Measurements from ENCODE around the gene OSCAR.

OSCAR gene

GRCh38 chr19:54100561-54100960 lies at the start of gene OSCAR:
Gene OSCAR (minus strand): TSS chr19:54100803. CDS start chr19:54100792, 11 bp downstream.
- no peak for DNase-seq

DNA sequence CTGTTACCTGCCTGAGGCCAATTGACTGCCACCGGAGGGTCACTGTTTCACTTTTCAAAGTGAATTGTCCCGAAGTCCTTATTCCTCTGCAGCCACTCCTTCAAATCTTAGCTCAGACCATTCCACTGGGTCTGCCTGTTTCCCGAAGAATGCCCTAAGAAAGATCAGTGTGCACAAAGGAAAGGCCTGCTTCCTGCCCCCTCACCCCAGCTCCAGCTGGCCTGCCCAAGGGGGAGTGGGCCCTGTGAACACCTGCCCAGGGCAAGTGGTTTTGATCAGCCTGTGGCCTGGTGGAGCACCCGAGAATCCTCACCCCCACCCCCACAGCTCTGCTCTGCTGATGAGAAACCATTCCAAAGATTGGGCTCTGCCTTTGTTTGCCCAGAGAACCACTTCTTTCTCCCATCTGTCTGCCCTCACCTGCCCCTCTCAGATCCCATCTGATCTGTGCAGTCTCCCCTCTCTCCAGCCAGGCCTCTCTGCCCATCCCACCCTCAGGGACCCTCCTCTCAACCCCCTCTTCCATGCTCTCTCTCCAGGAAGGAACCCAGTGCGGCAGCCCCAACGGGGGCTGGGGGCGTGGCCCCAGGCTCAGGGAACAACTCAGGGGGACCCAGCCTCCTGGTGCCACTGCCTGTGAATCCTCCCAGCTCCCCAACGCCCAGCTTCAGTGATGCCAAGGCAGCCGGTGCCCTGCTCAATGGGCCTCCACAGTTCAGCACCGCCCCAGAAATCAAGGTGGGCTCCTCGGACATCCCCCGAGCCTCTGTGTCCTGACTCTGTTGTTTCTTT lies 48.6 kb upstream of the OSCAR start:
- DNase-seq = no peak

- no peak for DNase-seq
These were observed 47.6 kb upstream of the OSCAR start for GRCh38 chr19:54148158-54148557.

DNA sequence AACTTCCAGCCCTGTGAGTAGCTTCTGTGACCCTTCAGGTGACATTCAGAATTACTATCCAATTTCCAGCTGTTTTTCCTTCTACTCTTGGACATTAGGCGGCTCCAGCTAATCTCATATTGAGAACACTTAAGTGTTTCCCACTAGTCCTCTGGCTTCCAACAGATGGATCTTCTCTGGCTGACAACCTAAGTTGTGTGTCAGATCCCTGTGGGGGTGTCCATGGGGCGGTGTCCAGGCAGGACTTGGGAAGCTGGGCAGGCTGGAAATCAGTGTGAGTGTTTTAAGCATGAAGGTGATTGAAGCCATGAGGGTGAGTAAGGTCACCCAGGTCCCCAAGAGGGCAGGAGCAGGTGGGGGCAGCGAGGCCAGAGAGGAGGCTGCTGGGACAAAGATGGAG lies 47.1 kb upstream of the OSCAR start:
- DNase-seq = no peak

DNA sequence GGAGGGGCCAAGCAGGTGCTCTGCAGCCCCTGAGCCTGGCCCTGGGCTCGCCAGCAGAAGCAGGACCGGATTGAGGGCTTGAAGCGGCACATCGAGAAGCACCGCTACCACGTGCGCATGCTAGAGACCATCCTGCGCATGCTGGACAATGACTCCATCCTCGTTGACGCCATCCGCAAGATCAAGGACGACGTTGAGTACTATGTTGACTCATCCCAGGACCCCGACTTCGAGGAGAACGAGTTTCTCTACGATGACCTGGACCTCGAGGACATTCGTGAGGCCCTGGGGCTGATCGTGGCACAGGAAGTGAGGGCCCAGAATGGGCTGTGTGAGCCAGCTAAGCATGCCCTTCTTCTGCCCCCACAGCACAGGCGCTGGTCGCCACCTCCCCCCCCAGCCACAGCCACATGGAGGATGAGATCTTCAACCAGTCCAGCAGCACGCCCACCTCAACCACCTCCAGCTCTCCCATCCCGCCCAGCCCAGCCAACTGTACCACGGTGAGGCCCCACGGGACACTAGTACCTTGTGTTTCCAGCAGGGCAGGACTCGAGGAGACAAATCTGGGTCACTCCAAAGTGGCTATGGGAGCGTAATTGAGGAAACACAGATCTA lies 45.0 kb upstream of the OSCAR start:
- no peak for DNase-seq

DNA sequence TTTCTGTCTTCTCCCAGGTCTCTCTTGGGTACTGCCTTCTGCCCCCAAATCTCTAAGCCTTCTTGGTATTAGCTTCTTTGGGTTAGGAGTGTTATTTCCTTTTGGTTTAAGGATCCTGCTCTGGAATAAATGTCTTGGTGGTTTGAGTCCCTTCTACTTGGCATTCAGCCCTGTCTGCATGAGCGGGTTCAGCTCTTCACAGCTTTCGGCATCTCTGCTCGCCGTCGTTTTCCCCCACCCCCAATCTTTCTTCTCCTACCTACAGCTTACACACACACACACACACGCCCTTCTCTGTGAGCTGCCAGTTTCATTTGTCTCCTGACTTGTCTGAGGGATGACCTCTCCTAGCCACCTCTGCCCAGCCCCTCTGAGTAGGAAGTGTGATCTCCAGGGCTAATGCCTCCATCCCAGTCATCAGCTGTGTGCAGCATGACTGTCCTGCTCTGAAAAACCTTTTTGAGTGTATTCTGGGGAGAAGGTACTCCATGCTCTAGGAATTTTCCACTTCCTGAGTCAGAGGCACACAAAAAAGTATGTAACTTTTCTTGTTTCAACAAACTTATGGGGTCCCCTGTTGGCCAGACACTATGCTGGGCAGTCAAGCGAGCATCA lies 41.7 kb upstream of the OSCAR start:
- no peak for DNase-seq

DNA sequence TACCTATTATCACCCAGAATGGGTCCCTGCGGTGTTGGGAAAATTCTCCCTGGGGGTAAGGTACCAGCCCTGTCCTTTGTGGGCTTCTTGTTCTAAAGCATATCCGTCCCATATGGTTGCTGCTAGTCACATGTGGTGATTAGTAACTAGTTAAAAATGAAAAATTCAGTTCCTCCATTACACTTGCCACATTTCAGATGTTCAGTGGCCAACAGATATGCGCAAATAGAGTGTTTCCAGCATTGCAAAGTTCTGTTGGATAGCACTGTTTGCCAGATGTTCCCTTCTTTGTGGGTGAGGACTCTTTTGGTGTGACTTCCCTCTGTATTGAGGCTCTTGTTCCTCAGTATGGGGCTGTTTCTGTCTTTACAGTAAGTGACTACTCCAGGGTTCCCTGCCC lies 40.8 kb upstream of the OSCAR start:
- DNase-seq = no peak

- DNase-seq = no peak
These were observed 38.1 kb upstream of the OSCAR start for GRCh38 chr19:54138489-54139256.

DNA sequence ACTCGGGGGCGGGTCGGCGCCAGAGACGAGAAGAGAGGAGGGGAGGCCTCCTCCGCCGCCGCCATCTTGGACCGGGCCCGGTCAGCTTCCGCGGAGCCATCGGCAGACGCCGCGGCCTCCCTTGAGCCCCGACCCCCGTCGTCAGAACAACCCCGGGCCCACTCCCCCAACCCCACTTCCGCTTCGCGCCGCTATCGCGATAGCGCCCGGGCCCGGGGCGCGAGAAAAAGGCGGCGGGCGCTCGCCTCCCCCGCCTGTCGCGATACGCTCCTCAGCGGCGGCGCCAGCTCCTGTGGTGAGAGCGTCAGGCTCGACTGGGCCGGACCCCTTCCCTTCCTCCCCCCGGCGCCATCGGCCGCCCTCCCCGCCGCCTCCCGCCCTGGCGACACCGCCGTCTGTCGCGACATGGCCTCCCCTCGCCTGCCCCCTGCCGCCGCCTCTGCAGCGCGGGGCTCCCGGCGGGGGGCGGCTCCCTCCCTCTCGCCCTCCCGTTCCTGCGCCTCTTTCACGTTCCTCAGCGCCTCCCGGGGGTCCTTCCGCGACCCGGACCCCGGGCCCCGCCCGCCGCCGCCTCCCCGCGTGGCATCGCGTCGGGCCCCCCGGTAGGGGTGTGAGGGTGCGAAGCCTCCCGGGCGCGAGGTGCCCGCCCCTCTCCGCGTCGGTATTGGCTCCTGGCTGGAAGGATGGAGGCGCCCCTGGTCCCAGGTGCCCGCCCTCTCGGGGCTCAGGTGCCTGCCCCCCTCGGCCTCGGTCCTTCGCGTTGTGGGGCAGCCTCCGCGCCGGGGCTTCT lies 37.3 kb upstream of the OSCAR start, which contains the start of gene CNOT3:
Gene CNOT3 (plus strand): TSS at position 64 of the 790 bp plus-strand sequence. CDS start 5,217 bp downstream, outside the sequence.
- no peak for DNase-seq

GRCh38 chr19:54136864-54137698 lies 36.5 kb upstream of the OSCAR start:
- DNase-seq = peak; percentile 62

DNA sequence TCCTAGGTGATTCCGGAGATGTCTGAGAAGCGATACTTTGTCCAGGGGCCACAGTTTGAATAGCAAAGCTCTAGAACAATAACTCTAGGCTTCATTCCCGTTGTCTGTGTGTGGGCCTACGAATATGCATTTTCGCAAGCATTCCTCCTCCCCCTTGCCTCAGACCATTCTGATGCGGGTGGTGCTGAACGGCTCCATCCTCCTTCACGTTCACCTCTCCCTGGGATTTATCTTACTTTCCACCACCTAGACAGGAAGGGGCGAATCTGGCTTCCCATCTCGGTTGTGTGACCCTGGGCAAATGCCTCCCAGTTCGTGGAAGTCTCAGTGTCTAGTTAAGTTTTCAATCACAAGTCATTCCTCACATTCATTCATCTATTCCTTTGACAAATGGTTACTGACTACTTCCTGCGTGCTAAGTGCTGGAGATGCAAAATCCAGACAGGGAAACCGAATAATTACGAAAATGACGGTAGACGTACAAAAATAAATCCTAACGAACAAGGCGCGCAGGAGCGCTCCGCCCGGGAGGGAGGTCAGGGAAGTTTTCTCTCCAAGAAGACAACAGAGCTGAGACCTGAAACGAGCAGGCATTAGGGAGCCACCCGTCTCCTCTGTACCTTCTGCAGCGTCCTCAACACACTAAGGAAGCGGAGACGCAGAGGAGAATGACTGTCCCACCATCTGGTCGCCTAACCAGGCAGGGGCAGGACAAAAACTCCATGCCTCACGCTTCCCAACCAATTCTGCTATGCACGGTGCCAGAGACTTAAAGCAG lies 35.7 kb upstream of the OSCAR start:
- no peak for DNase-seq

GRCh38 chr19:54133957-54134590 lies 33.5 kb upstream of the OSCAR start:
- no peak for DNase-seq

GRCh38 chr19:54133312-54133956 lies 32.8 kb upstream of the OSCAR start:
- DNase-seq = no peak

DNA sequence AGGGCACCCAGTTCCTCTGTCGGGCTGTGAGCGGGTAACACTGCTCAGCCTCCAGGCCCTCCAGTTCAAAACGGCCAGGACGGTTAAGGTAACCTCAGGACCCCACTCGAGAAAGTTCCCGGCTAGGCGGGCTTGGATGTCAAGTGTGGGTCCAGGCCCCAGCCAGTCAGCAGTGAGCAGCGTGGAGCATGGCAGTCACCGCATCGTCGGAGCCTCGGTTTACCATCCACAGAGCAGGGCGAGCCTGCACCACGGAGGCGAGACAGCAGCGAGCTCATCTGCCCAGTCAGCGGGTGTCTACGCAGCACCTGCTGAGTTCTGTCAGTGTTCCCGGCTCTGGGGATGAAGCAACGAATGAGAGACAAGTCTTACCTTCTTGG lies 29.0 kb upstream of the OSCAR start:
- no peak for DNase-seq

DNA sequence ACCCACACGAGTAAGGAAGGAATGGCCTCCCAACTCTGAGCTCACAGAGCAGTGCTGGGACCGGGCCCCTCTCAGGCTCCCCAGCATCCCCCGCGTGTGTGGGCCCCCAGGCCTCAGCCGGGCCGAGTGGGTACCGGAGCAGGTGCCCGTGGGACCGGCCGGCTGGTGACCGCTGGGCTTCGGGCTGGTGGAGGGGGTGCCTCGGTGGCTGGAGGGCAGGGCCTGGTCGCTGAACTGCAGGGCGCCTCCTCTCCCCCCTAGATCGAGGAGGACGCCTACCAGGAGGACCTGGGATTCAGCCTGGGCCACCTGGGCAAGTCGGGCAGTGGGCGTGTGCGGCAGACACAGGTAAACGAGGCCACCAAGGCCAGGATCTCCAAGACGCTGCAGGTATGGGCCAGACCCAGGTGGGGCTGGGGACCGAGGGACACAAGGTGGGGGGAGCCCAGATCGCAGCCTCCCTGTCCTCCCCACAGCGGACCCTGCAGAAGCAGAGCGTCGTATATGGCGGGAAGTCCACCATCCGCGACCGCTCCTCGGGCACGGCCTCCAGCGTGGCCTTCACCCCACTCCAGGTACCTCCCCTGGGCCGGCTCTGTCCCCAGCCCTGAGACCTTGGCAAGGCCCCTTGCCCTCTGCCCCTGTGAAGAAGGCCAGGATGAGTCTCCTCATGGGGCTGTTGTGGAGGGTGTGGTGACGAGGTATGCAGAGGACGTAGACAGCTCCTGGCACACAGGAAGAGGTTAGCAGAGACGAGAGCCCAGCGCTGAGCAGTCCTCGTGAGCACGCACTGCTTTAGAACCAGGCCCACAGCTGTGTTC lies 28.4 kb upstream of the OSCAR start:
- no peak for DNase-seq

DNA sequence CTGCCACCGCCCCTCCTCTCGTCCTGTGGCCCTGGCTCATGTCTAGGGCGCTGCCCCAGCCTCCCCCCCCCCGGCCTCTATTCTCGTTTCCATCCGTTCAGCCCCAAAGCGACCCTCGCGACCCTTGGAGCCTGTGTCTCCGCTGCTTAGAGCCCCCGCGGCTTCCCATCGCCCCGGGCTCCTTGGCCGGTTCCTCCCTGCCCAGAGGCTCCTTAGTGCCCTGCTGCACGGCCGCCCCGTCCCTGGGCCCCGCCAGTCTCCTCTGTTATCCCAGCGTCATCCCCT lies 27.8 kb upstream of the OSCAR start:
- DNase-seq = no peak

- no peak for DNase-seq
These were observed 27.3 kb upstream of the OSCAR start for GRCh38 chr19:54127688-54128440.

DNA sequence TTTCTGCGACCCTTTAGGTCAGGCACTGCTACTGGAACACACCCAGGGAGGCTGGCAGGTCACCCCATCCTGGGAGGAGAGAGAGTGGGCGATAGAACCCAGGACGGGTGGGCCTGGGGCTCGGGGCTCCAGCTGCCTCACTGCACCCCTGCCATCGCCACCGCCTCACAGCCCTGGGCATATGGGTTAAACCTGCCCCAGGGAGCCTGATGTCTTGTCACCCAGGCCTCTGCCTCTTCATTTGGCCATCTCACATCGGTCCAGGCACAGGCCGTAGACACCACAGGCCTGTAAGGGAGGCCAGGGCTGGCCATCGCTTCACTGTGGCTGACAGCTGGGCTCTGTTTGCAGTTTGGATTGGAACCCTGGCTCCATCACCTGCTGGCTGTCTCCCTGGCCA lies 25.1 kb upstream of the OSCAR start:
- no peak for DNase-seq

Measured in cortex of kidney (tissue), 1 donor.